Neural cell (in vitro differentiated cells): ENCODE measurements around the gene NFKBIA. TPM values are rescaled to one million over a fixed set of nuclear protein-coding genes. Genes with fewer than 3 reads are reported as not detected.

Source experiments
- H2AFZ ChIP-seq: fragments of 200-600, 300-800 bp; sonication (generic), shearing (Covaris generic); 2 replicates; pipeline ENCODE4 v1.6.0; 2014; ENCODE audit warnings: low read depth, mild to moderate bottlenecking, antibody characterized with exemption, low read length, moderate library complexity
- H3F3A ChIP-seq: fragments of 200-600 bp; shearing (Covaris generic); 2 replicates; pipeline ENCODE4 v1.6.1; 2016; ENCODE audit warnings: mild to moderate bottlenecking, moderate library complexity, mixed read lengths, antibody characterized with exemption, low read length; ENCODE audit not compliant: insufficient read depth, poor library complexity, severe bottlenecking
- H3K27ac ChIP-seq: fragments of 200-600, 300-800 bp; sonication (generic), shearing (Covaris generic); 2 replicates; pipeline ENCODE4 v1.5.1; 2014; ENCODE audit warnings: mild to moderate bottlenecking, low read length, moderate library complexity
- H3K27me3 ChIP-seq: fragments of 300-800, 200-600 bp; sonication (generic), shearing (Covaris generic); 2 replicates; pipeline ENCODE4 v1.6.0; 2014; ENCODE audit warnings: mild to moderate bottlenecking, low read depth, low read length, moderate library complexity; ENCODE audit not compliant: insufficient read depth
- H3K36me3 ChIP-seq: fragments of 300-800, 200-600 bp; sonication (generic), shearing (Covaris generic); 2 replicates; pipeline ENCODE4 v1.5.1; 2014; ENCODE audit warnings: mild to moderate bottlenecking, antibody characterized with exemption, low read length, moderate library complexity; ENCODE audit not compliant: insufficient read depth
- H3K4me2 ChIP-seq: fragments of 300-800, 200-600 bp; sonication (generic), shearing (Covaris generic); 2 replicates; pipeline ENCODE4 v1.6.0; 2014; ENCODE audit warnings: mild to moderate bottlenecking, low read length
- H3K4me3 ChIP-seq: fragments of 300-800, 200-600 bp; sonication (generic), shearing (Covaris generic); 2 replicates; pipeline ENCODE4 v1.5.1; 2014; ENCODE audit warnings: mild to moderate bottlenecking, low read length, moderate library complexity
- H3K79me2 ChIP-seq: fragments of 200-600 bp; shearing (Covaris generic); replicated peaks from 2 replicates; pipeline ENCODE4 v1.6.0; 2014; ENCODE audit warnings: mild to moderate bottlenecking, low read length, moderate library complexity; ENCODE audit not compliant: insufficient read depth
- H3K9ac ChIP-seq: fragments of 300-800, 200-600 bp; sonication (generic), shearing (Covaris generic); 2 replicates; pipeline ENCODE4 v1.6.1; 2016; ENCODE audit warnings: mild to moderate bottlenecking, low read length, mixed read lengths
- H3K9me2 ChIP-seq: fragments of 200-600 bp; shearing (Covaris generic); 2 replicates; pipeline ENCODE4 v1.6.1; 2016; ENCODE audit warnings: mild to moderate bottlenecking, low read length, mixed read lengths; ENCODE audit not compliant: insufficient read depth
- H3K9me3 ChIP-seq: fragments of 200-600, 300-800 bp; sonication (generic), shearing (Covaris generic); 2 replicates; pipeline ENCODE4 v1.6.1; 2016; ENCODE audit warnings: mild to moderate bottlenecking, mixed run types, low read length, moderate library complexity, mixed read lengths
- H4K20me1 ChIP-seq: fragments of 200-600 bp; shearing (Covaris generic); 2 replicates; pipeline ENCODE4 v1.6.1; 2016; ENCODE audit warnings: mild to moderate bottlenecking, mixed run types; ENCODE audit not compliant: insufficient read depth
- EP300 ChIP-seq: fragments of 450-650 bp; conservative IDR thresholded peaks from 2 replicates; pipeline ENCODE4 v1.6.1; 2014; ENCODE audit warnings: antibody characterized with exemption, mild to moderate bottlenecking, moderate library complexity; ENCODE audit not compliant: poor library complexity, severe bottlenecking
- EZH2 ChIP-seq: fragments of 200-600, 300-800 bp; shearing (Covaris generic), sonication (generic); IDR thresholded peaks from 2 replicates; pipeline ENCODE4 v1.6.1; 2014; ENCODE audit warnings: antibody characterized with exemption, low read length, borderline replicate concordance, mild to moderate bottlenecking; ENCODE audit not compliant: insufficient read depth, poor library complexity, severe bottlenecking
- MXI1 ChIP-seq: fragments of 450-650 bp; conservative IDR thresholded peaks from 2 replicates; pipeline ENCODE4 v1.6.1; 2014; ENCODE audit warnings: antibody characterized with exemption, mild to moderate bottlenecking; ENCODE audit not compliant: poor library complexity, severe bottlenecking
- POLR2AphosphoS5 ChIP-seq: IDR thresholded peaks from 2 replicates; pipeline ENCODE4 v1.6.1; 2012
- RAD21 ChIP-seq: fragments of 450-650 bp; conservative IDR thresholded peaks from 2 replicates; pipeline ENCODE4 v1.6.1; 2014; ENCODE audit warnings: antibody characterized with exemption, mild to moderate bottlenecking, moderate library complexity
- SMC3 ChIP-seq: fragments of 450-650 bp; conservative IDR thresholded peaks from 2 replicates; pipeline ENCODE4 v1.6.1; 2014; ENCODE audit warnings: antibody characterized with exemption, mild to moderate bottlenecking, moderate library complexity; ENCODE audit not compliant: poor library complexity
- polyA plus RNA-seq: library from polyadenylated mRNA; depleted of rRNA; stranded (reverse); fragments of >200 nt; gene quantifications from 2 replicates; pipeline ENCODE4 v1.2.3, GENCODE V29; 2014

Gene NFKBIA
- polyA plus RNA-seq, 1 donor from 2014 or later = 48.8 TPM

GRCh38 chr14:35352274-35353233, 52.0 kb downstream of the NFKBIA start:
- Histone ChIP-seq H3K27ac (no peak overlapping the region), H4K20me1 (no peaks in the 10 kb centered on the region), H3K9ac (no peak overlapping the region), H3K36me3 (no peaks in the 10 kb centered on the region), H3K4me2 (no peak overlapping the region), H3K4me3 (no peak overlapping the region), H2AFZ (no peak overlapping the region), H3K9me3 (no peaks in the 10 kb centered on the region), H3K27me3 (no peaks in the 10 kb centered on the region), H3F3A (no peaks in the 10 kb centered on the region), H3K9me2 (no peaks in the 10 kb centered on the region), H3K79me2 (no peaks in the 10 kb centered on the region)
- no peak for TF ChIP-seq MXI1
- TF ChIP-seq RAD21 = no peak
- no peak for TF ChIP-seq POLR2AphosphoS5
- TF ChIP-seq SMC3 = no peak

DNA sequence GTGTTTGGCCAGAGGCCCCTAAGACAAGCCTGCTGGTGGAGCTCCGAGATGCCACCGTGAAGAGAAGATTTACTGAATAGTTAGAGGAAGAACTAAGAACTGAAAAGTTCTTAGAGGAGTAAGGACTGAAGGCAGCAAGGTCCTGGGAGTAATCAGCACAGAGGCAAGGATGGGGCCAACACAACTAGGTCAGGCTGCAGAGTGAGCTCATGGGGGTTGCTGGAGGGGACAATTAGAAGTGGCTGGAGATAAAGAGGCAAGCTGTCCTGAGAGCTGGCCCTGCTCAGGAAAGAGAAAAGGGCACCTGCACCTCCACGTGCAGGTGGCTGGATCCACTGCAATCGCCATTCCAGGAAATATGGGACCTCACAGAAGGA, 52.7 kb downstream of the NFKBIA start:
- TF ChIP-seq MXI1 (no peak), EZH2 (no peak), EP300 (no peak)
- Histone ChIP-seq H3K36me3 (no peaks in the 10 kb centered on the region), H3K4me3 (no peak overlapping the region), H3K27me3 (no peaks in the 10 kb centered on the region), H3K9ac (no peak overlapping the region), H2AFZ (no peak overlapping the region), H3K9me2 (no peaks in the 10 kb centered on the region), H4K20me1 (no peaks in the 10 kb centered on the region), H3K79me2 (no peaks in the 10 kb centered on the region), H3F3A (no peaks in the 10 kb centered on the region), H3K4me2 (no peak overlapping the region), H3K27ac (no peak overlapping the region), H3K9me3 (no peaks in the 10 kb centered on the region)

Other genes with a start within 250 kb of the NFKBIA start
- 349 and 405 TPM in 2 replicates for gene PSMA6, start 112.4 kb downstream of the NFKBIA start, polyA plus RNA-seq
- gene INSM2, start 129.4 kb upstream of the NFKBIA start, polyA plus RNA-seq = 0.98 and 2.4 TPM in 2 replicates